ENCODE data around the gene SDF4. TPM values are rescaled to one million over a fixed set of nuclear protein-coding genes. Genes with fewer than 3 reads are reported as not detected.

The SDF4 gene
- total RNA-seq, 2 donors from 2014 or later, result 202 to 325 TPM

DNA sequence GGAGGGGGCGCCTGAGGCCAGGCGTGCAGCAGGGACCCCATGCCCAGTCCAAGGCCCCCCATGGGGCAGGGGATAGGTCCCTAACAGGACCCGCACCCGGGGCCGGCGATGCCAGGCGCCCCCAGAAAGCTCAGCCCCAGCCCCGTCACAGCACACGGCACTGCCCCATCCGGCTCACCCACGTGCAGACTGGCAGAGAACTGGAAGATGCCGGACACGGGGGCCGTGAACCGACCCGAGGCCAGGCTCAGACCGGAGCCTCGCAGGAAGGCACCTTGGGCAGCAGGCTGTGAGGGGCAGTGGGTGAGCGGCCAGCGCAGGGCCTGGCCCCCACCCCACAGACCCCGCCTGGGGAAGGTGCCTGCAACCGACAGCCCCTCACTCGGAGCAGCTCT lies 11.5 kb upstream of the SDF4 start:
- no peaks in the 10 kb centered on the region for H3K4me1 ChIP-seq
- no peak overlapping the region for H3K27ac ChIP-seq
- no peaks in the 10 kb centered on the region for H3K9me3 ChIP-seq
- H3K9ac ChIP-seq (ENCODE audit: low read depth in 2 of 2, low read length in 2 of 2), result no peak overlapping the region
- peaks cover 44% of the 10 kb centered on the region for H3K27me3 ChIP-seq
- TF ChIP-seq, protein P1, sequence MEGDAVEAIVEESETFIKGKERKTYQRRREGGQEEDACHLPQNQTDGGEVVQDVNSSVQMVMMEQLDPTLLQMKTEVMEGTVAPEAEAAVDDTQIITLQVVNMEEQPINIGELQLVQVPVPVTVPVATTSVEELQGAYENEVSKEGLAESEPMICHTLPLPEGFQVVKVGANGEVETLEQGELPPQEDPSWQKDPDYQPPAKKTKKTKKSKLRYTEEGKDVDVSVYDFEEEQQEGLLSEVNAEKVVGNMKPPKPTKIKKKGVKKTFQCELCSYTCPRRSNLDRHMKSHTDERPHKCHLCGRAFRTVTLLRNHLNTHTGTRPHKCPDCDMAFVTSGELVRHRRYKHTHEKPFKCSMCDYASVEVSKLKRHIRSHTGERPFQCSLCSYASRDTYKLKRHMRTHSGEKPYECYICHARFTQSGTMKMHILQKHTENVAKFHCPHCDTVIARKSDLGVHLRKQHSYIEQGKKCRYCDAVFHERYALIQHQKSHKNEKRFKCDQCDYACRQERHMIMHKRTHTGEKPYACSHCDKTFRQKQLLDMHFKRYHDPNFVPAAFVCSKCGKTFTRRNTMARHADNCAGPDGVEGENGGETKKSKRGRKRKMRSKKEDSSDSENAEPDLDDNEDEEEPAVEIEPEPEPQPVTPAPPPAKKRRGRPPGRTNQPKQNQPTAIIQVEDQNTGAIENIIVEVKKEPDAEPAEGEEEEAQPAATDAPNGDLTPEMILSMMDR (IDR thresholded peaks at IDR 0.05), result no peak
- peak overlapping the region; percentile 40 for H3K4me3 ChIP-seq
- intact Hi-C loops (cut with DNase I), result no loop called here
- H3K36me3 ChIP-seq, result no peaks in the 10 kb centered on the region
- DNase-seq, result no peak

DNA sequence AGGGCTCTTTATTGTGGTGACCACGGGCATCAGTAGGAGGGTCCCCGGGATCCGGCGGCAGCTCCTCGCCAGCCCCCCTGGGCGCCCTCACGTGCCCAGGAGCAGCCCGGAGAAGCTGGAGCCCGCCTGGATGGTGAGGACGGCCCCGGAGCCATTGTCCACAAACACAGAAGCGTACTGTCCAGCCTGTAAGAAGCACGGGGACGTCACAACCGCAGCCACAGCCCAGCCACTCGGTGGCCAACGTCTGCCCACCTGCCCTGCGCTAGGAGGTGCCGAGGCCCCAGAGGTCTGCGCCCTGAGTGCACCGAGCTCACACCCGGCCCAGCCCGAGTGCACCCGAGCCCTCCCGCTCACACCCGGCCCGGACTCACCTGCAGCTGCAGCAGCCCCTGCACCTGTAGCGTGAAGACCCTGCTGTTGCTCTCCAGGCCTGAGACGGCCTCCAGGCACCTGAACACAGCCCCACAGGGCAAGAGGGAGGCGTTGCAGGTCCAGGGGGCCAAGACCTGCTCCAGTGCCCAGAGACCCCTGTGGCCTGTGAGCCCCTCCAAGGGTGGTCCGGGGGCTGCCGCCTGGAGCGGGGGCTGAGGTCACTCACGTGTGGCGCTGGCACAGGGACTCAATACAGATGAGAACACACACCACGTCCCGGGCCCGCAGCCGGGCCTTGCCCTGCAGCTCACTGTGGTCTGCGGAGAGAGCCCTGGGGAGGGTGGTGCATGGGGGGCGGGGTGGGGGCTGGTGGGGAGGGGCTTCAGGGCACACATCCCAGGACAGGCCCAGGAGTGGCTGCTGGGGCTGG lies 10.9 kb upstream of the SDF4 start:
- H3K9me3 ChIP-seq, result no peaks in the 10 kb centered on the region
- H3K4me1 ChIP-seq, result peaks cover 3% of the 10 kb centered on the region
- no peaks in the 10 kb centered on the region for H3K36me3 ChIP-seq
- TF ChIP-seq, protein P1 (IDR thresholded peaks at IDR 0.05), result no peak
- no peak for DNase-seq
- H3K27me3 ChIP-seq, result peaks cover 48% of the 10 kb centered on the region
- intact Hi-C loops (cut with DNase I), result no loop called here
- no peak overlapping the region for H3K4me3 ChIP-seq
- no peak overlapping the region for H3K27ac ChIP-seq
- no peak overlapping the region for H3K9ac ChIP-seq (ENCODE audit: low read depth in 2 of 2, low read length in 2 of 2)

DNA sequence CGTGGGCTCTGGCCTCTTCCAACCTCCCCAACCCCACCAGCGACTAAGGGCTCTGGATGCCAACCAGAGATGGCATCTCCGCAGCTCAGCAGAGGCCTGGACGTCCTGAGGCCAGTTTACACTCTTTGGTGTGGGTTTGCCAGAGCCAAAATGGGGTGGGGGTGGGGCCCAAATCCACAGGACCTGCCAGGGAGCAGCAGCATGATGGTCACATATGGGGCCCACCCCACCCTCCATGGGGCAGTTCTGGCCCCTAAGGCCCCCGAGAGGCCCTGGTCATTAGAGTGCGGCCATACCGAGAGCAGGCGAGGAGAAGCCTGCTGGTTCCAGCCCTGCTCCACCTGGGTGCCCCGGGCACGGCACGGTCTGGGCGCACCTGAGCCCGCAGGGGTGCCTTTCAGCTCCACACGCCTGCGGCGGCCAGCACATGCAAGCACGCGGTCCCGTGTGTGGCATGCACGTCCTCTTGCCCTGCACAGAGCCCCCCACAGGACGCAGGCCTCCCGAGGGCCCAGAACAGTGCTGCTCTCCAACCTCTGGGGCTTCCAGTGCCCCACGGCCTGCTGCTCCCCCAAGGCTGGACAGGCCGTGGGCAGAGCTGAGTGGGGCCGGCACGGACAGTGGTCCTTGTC lies 9.9 kb upstream of the SDF4 start:
- peaks cover 45% of the 10 kb centered on the region for H3K27me3 ChIP-seq
- H3K4me3 ChIP-seq, result no peak overlapping the region
- intact Hi-C loops (cut with DNase I), result no loop called here
- H3K9ac ChIP-seq (ENCODE audit: low read depth in 2 of 2, low read length in 2 of 2), result no peak overlapping the region
- TF ChIP-seq, protein P1 (IDR thresholded peaks at IDR 0.05), result no peak
- H3K27ac ChIP-seq, result no peak overlapping the region
- no peaks in the 10 kb centered on the region for H3K36me3 ChIP-seq
- peaks cover 8% of the 10 kb centered on the region for H3K4me1 ChIP-seq
- no peak for DNase-seq
- H3K9me3 ChIP-seq, result no peaks in the 10 kb centered on the region

DNA sequence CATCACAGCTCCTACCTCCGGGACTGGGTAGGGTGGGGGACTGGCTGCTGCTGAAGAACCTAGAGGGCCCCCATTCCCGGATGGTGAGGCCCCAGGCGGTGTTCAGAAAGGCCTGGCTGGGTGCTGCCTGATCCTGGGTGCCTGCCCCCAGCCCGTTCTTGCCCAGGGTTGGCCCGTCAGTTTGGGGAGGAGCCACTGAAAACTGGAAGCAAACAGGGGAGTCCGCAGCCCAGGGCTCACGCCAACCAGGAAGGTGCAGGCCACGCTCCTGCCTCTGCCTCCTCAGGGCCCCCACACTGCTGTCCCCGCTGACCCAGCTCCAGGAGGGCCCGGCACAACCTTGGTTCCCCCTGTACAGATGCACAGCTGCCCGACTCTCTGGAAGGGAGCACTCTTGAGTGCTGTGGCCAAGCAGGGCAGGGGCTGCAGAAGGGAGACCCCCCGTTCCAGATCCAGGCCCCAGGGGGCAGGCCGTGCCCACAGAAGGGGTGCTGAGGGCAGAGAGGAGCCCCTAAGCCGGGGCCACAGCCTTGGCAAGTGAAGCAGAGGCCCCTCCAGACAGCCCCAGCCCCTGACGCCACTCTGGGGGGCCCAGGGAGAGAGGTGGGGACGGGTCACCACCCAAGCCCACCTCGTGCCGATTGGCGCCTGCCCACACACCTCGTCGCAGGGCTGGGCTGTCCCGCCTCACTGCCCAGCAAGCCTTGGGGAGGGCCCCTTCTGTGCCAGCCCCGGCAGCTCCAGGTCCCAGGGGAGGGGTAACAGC lies 9.2 kb upstream of the SDF4 start:
- intact Hi-C loops (cut with DNase I), result no loop called here
- H3K27me3 ChIP-seq, result peaks cover 38% of the 10 kb centered on the region
- DNase-seq, result no peak
- no peaks in the 10 kb centered on the region for H3K36me3 ChIP-seq
- no peaks in the 10 kb centered on the region for H3K9me3 ChIP-seq
- TF ChIP-seq, protein P1 (IDR thresholded peaks at IDR 0.05), result no peak
- peaks cover 8% of the 10 kb centered on the region for H3K4me1 ChIP-seq
- H3K9ac ChIP-seq (ENCODE audit: low read depth in 2 of 2, low read length in 2 of 2), result no peak overlapping the region
- H3K27ac ChIP-seq, result no peak overlapping the region
- H3K4me3 ChIP-seq, result no peak overlapping the region

DNA sequence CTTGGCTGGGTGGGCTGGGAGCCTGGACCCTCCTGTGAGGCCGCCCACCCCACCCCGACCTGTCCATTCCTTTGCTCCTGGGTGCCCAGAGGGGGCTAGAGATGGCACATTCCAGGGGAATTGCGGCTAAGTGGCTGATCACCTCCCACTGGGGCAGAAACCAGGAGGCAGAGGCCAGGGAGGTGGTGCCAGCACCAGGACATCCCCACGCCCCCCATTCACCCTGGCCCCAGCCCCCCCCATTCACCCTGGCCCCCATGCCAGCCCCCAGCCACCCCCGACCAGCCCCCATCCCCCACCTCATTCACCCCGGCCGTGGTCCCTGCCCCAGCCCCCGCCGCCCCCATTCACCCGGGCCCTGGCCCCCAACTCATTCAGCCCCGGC lies 8.5 kb upstream of the SDF4 start:
- Histone ChIP-seq H3K9me3 (no peaks in the 10 kb centered on the region), H3K9ac (ENCODE audit: low read depth in 2 of 2, low read length in 2 of 2) (no peak overlapping the region), H3K27ac (no peak overlapping the region), H3K4me1 (peaks cover 8% of the 10 kb centered on the region), H3K4me3 (no peak overlapping the region), H3K27me3 (peaks cover 32% of the 10 kb centered on the region), H3K36me3 (no peaks in the 10 kb centered on the region)
- DNase-seq, result no peak
- TF ChIP-seq, protein P1 (IDR thresholded peaks at IDR 0.05), result no peak
- intact Hi-C loops (cut with DNase I), result no loop called here
